Ishikawa (cell line): ENCODE results near the gene DIP2B.

Experiments used
- CREB1 ChIP-seq: IDR thresholded peaks from 2 replicates; pipeline ENCODE4 v1.6.1; 2012; ENCODE audit warnings: low read depth
- EP300 ChIP-seq: IDR thresholded peaks from 2 replicates; pipeline ENCODE4 v1.6.1; 2012; ENCODE audit warnings: borderline replicate concordance
- NFIC ChIP-seq: IDR thresholded peaks from 2 replicates; pipeline ENCODE4 v1.6.1; 2012
- YY1 ChIP-seq: IDR thresholded peaks from 2 replicates; pipeline ENCODE4 v1.6.1; 2012; ENCODE audit warnings: low read depth

DNA sequence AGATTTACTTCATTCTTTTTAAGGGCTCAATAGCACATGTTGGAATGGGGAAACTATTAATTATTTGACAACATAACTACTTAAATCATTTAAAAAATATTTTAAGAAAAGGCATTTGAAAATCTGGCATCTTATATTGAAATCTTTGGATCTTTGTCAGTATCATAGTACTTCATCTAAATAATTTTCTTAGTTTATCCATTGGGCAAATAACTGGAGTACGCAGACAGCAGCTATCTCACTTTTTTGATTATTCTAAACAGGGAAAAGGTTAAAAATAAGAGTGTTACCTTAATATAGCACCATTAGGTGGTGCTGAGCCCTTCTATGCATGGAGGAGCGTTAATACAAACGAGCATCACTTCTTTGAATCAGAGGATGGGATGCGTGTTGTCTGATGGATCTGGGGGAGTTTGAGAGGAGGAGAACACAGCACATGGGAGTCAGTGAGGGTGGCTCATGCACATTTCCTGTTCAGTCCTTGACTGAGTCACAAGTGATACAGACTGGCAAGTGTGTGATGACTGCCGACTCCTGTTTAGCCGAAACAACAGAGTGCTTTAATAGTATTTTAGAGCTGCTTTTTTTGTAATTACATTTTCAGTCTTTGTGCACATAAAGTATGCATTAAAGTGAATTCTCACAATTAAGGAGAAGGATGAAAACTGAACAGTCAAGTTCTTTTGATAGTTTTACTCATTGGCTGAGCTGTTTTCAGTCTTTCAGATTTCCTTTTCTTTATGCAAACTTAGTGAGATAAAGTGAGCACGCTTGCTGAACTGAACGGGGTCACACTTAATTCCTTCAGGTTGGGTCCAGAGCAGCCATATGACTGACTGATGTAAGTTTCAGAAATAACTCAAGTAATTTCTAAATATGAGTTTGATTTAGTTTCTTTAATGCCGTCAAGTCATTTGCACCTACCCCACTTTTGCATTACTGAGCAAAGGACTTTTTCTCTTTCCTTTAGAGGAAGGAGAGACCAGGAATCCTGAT, 92.7 kb downstream of the DIP2B start:
- TF ChIP-seq CREB1 = no peak
- no peak for TF ChIP-seq NFIC
- no peak for TF ChIP-seq EP300
- TF ChIP-seq YY1 = no peak
